K562 (cell line): Measurements from ENCODE around the gene NOP10. TPM values are rescaled to one million over a fixed set of nuclear protein-coding genes. Genes with fewer than 3 reads are reported as not detected.

Experiments
- BRD9 ChIP-seq: fragments of 450-650 bp; IDR thresholded peaks from 2 replicates; pipeline ENCODE4 v1.6.1; 2018; ENCODE audit warnings: low read depth; ENCODE audit not compliant: partially characterized antibody
- CBFA2T3 ChIP-seq: fragments of 450-650 bp; IDR thresholded peaks from 2 replicates; pipeline ENCODE4 v1.6.1; 2017
- CSDE1 ChIP-seq, 2 experiments: fragments of 450-650 bp; IDR thresholded peaks; 2 replicates each; pipeline ENCODE4 v1.6.1; 2016; ENCODE audit warnings: mild to moderate bottlenecking in 1 of 2
- ELF1 ChIP-seq: fragments of 200-800 bp; sonication (Bioruptor generic); IDR thresholded peaks from 2 replicates; pipeline ENCODE4 v1.6.1; 2016; ENCODE audit warnings: missing genetic modification characterization, missing compliant biosample characterization
- EP300 ChIP-seq: IDR thresholded peaks from 2 replicates; pipeline ENCODE4 v1.6.1; 2012; ENCODE audit warnings: low read length, improper control_type of control experiment
- FOS ChIP-seq: IDR thresholded peaks from 3 replicates; pipeline ENCODE4 v1.6.1; 2011; ENCODE audit not compliant: insufficient read length; ENCODE audit errors: extremely low read depth
- FOXA3 ChIP-seq, 2 experiments: fragments of 450-650 bp in 1 of 2; sonication (generic) in 1 of 2; formaldehyde crosslinking; IDR thresholded peaks in 1 of 2; conservative IDR thresholded peaks in 1 of 2; 2 replicates each; pipeline versions ENCODE4 v1.4.0 to v1.8.0; 2020 to 2022; ENCODE audit warnings: mild to moderate bottlenecking in 2 of 2, missing genetic modification reagents in 1 of 2
- KHSRP ChIP-seq: fragments of 450-650 bp; IDR thresholded peaks from 2 replicates; pipeline ENCODE4 v1.6.1; 2017
- MEF2A ChIP-seq: IDR thresholded peaks from 2 replicates; pipeline ENCODE4 v1.6.1; 2011; ENCODE audit warnings: low read depth, mild to moderate bottlenecking, low read length, moderate library complexity; ENCODE audit not compliant: control insufficient read depth
- NCOA1 ChIP-seq: fragments of 450-650 bp; IDR thresholded peaks from 2 replicates; pipeline ENCODE4 v1.6.1; 2016; ENCODE audit warnings: low read depth
- NUFIP1 ChIP-seq: fragments of 450-650 bp; IDR thresholded peaks from 2 replicates; pipeline ENCODE4 v1.6.1; 2018; ENCODE audit not compliant: partially characterized antibody
- PHF8 ChIP-seq: fragments of 200-600 bp; sonication (generic); IDR thresholded peaks from 2 replicates; pipeline ENCODE4 v1.6.1; 2012; ENCODE audit warnings: mixed run types, mild to moderate bottlenecking, inconsistent platforms, low read length, moderate library complexity, borderline replicate concordance
- SMARCE1 ChIP-seq: fragments of 450-650 bp; IDR thresholded peaks from 2 replicates; pipeline ENCODE4 v1.7.1; 2016; ENCODE audit warnings: mild to moderate bottlenecking
- SRSF3 ChIP-seq: fragments of 200-400 bp; formaldehyde crosslinking; IDR thresholded peaks from 2 replicates; pipeline ENCODE4 v1.6.1; 2016; ENCODE audit warnings: mild to moderate bottlenecking, low read length, moderate library complexity; ENCODE audit not compliant: insufficient read depth
- TAF7 ChIP-seq: fragments of 450-650 bp; IDR thresholded peaks from 2 replicates; pipeline ENCODE4 v1.6.1; 2016; ENCODE audit warnings: missing genetic modification characterization, missing compliant biosample characterization
- TCF7L2 ChIP-seq: fragments of 150-350 bp; IDR thresholded peaks from 2 replicates; pipeline ENCODE4 v1.6.1; 2016; ENCODE audit warnings: low read depth, mild to moderate bottlenecking, low read length, moderate library complexity
- ZNF239 ChIP-seq: fragments of 250-450 bp; sonication (Bioruptor Pico); IDR thresholded peaks from 2 replicates; pipeline ENCODE4 v1.4.0; 2020; ENCODE audit warnings: mild to moderate bottlenecking
- ZNF644 ChIP-seq: fragments of 200-800 bp; sonication (Bioruptor generic); IDR thresholded peaks from 2 replicates; pipeline ENCODE4 v1.6.1; 2016; ENCODE audit warnings: low read depth, missing genetic modification characterization, missing compliant biosample characterization
- polyA plus RNA-seq, 8 experiments: library from polyadenylated mRNA; depleted of rRNA in 4 of 8; stranded (reverse) in 5 of 8; unstranded in 3 of 8; fragments of >200 nt; fragmentation: Nextera tagmentation in 2 of 8; fragmentation: Illumina TruSeq in 1 of 8; extraction: Ambion mirVana in 2 of 8; extraction: Trizol in 1 of 8; gene quantifications; 2 replicates each; pipeline versions ENCODE4 v1.2.1 to v1.2.3, GENCODE V29; 2011 to 2014; ENCODE audit warnings: inconsistent platforms in 1 of 8, missing spikeins in 1 of 8
- total RNA-seq, 7 experiments: library from RNA; depleted of rRNA in 6 of 7; stranded (reverse); fragments of >200 nt in 6 of 7; fragmentation: Illumina TruSeq in 2 of 7; extraction: Trizol in 2 of 7; gene quantifications; 2 replicates each; pipeline versions ENCODE4 v1.2.1 to v1.2.3, GENCODE V29; 2011 to 2021; ENCODE audit warnings: low replicate concordance in 1 of 7
- TF ChIP-seq, protein P1 (sequence below): sonication (generic); formaldehyde crosslinking; IDR thresholded peaks from 2 replicates; pipeline ENCODE4 v1.8.0; 2022; ENCODE audit warnings: mild to moderate bottlenecking, missing genetic modification reagents
- TF ChIP-seq, protein P2 (sequence below), 2 experiments: IDR thresholded peaks; 2 replicates each; pipeline ENCODE4 v1.6.1; 2011; ENCODE audit warnings: borderline replicate concordance in 1 of 2, control low read depth in 1 of 2, low read depth in 1 of 2, low read length in 1 of 2, mild to moderate bottlenecking in 1 of 2, mixed read lengths in 1 of 2, moderate library complexity in 1 of 2; ENCODE audit not compliant: insufficient read depth in 1 of 2, insufficient read length in 1 of 2, poor library complexity in 1 of 2, severe bottlenecking in 1 of 2; ENCODE audit errors: extremely low read depth in 1 of 2
- TF ChIP-seq, protein P3 (sequence below): fragments of 250-450 bp; sonication (Bioruptor Pico); IDR thresholded peaks from 2 replicates; pipeline ENCODE4 v1.5.0; 2021

The NOP10 gene
- total and polyA plus RNA-seq, 9 of the 15 experiments (the other 6 are each of a cell fraction or from before 2014, with no cell fraction given), result 250 to 1,663 (median 449) TPM

DNA sequence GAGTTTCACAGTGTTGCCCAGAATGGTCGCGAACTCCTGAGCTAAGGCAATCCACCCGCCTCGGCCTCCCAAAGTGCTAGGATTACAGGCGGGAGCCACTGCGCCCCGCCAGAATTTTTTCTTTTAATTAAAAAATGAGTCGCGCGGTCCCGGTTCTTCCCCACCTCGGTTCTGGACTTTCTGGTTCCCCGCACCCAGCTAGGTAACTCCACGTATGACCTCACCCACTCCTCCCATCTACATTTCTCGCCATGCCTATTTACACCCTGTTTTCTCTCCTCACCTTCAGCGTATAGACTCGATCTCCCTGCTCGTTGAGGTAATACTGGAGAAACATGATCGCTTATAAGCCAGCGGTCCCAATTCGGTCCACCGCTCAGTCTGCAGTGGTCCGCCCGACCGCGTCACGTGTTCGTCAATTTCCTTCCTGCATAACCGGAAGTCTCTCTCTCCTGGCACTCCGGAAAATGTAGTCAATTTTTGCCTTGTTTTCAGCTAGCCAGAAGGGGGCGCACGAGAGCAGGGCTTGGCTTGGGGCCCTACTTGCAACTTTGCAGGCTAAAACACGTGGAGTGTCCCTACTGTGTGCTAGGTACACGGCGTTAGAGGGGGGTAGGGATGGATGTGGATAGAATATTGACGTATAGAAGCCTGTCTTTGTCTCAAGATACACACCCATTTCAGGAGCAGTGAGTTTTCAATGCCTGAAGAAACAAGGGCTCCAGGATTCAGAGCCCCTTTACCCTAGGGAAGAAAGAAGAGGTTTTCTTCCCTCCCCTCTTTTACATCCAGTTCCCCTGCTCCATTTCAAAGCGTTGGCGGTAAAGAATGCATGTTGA lies at the start of gene NOP10, which contains the start of gene NUTM1 (continued):
- TF ChIP-seq, protein P1, sequence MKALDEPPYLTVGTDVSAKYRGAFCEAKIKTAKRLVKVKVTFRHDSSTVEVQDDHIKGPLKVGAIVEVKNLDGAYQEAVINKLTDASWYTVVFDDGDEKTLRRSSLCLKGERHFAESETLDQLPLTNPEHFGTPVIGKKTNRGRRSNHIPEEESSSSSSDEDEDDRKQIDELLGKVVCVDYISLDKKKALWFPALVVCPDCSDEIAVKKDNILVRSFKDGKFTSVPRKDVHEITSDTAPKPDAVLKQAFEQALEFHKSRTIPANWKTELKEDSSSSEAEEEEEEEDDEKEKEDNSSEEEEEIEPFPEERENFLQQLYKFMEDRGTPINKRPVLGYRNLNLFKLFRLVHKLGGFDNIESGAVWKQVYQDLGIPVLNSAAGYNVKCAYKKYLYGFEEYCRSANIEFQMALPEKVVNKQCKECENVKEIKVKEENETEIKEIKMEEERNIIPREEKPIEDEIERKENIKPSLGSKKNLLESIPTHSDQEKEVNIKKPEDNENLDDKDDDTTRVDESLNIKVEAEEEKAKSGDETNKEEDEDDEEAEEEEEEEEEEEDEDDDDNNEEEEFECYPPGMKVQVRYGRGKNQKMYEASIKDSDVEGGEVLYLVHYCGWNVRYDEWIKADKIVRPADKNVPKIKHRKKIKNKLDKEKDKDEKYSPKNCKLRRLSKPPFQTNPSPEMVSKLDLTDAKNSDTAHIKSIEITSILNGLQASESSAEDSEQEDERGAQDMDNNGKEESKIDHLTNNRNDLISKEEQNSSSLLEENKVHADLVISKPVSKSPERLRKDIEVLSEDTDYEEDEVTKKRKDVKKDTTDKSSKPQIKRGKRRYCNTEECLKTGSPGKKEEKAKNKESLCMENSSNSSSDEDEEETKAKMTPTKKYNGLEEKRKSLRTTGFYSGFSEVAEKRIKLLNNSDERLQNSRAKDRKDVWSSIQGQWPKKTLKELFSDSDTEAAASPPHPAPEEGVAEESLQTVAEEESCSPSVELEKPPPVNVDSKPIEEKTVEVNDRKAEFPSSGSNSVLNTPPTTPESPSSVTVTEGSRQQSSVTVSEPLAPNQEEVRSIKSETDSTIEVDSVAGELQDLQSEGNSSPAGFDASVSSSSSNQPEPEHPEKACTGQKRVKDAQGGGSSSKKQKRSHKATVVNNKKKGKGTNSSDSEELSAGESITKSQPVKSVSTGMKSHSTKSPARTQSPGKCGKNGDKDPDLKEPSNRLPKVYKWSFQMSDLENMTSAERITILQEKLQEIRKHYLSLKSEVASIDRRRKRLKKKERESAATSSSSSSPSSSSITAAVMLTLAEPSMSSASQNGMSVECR (CRISPR knock-in tag), result peak; percentile 55; the same call in 1 of the 2 replicates
- TF ChIP-seq NUFIP1 (peak; percentile 13), NCOA1 (peak; percentile 67), ZNF239 (CRISPR knock-in tag) (no peak), TAF7 (tag) (peak; percentile 51; the same call in 1 of the 2 replicates), ELF1 (peak; percentile 91), FOXA3 (CRISPR knock-in tag; conservative IDR thresholded peaks at IDR 0.05 in 1 of 2, IDR thresholded peaks at IDR 0.05 in 1 of 2) (peak in 1 of 2 experiments; percentile 26; a peak in 1 of 4 replicates), KHSRP (no peak), MEF2A (no peak), SMARCE1 (peak; percentile 71), ZNF644 (no peak), CBFA2T3 (peak; percentile 14; the same call in 1 of the 2 replicates), FOS (no peak), EP300 (peak; percentile 30; the same call in 1 of the 2 replicates), PHF8 (peak; percentile 95), SRSF3 (no peak), BRD9 (peak; percentile 85), TCF7L2 (no peak), CSDE1 (IDR thresholded peaks at IDR 0.05) (no peak)
- TF ChIP-seq, protein P2, sequence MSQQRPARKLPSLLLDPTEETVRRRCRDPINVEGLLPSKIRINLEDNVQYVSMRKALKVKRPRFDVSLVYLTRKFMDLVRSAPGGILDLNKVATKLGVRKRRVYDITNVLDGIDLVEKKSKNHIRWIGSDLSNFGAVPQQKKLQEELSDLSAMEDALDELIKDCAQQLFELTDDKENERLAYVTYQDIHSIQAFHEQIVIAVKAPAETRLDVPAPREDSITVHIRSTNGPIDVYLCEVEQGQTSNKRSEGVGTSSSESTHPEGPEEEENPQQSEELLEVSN (IDR thresholded peaks at IDR 0.05; ENCODE audit: borderline replicate concordance in 1 of 2, extremely low read depth in 1 of 2, insufficient read depth in 1 of 2, insufficient read length in 1 of 2, low read depth in 1 of 2, low read length in 1 of 2, poor library complexity in 1 of 2, severe bottlenecking in 1 of 2), result peak; percentile 67 to 87
- TF ChIP-seq, protein P3, sequence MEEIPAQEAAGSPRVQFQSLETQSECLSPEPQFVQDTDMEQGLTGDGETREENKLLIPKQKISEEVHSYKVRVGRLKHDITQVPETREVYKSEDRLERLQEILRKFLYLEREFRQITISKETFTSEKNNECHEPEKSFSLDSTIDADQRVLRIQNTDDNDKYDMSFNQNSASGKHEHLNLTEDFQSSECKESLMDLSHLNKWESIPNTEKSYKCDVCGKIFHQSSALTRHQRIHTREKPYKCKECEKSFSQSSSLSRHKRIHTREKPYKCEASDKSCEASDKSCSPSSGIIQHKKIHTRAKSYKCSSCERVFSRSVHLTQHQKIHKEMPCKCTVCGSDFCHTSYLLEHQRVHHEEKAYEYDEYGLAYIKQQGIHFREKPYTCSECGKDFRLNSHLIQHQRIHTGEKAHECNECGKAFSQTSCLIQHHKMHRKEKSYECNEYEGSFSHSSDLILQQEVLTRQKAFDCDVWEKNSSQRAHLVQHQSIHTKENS (CRISPR knock-in tag), result no peak
